Caco-2 (cell line): ENCODE measurements around the gene NACC1. TPM values are rescaled to one million over a fixed set of nuclear protein-coding genes. Genes with fewer than 3 reads are reported as not detected.

ENCODE experiments used
- BruUV-seq: library from RNA; stranded (reverse); fragments of 400-500 nt; replicated peaks from 2 replicates; lab custom pipeline; 2021; lab: Mats Ljungman, UMichigan
- CTCF ChIA-PET: fragments of 300-600 bp; sonication (Branson Sonifier 250); formaldehyde crosslinking; loops from one replicate; lab custom pipeline; 2022; ENCODE audit warnings: antibody characterized with exemption; lab: Charles Lee
- POLR2A ChIA-PET: fragments of 300-600 bp; sonication (Branson Sonifier 250); formaldehyde crosslinking; loops from one replicate; lab custom pipeline; 2022; ENCODE audit warnings: antibody characterized with exemption; lab: Charles Lee
- DNase-seq, 2 experiments: peaks; one replicate each; pipeline versions ENCODE4 v3.0.0 to v3.0.0-alpha.2; 2020 to 2022
- H3K27me3 ChIP-seq: replicated peaks from 2 replicates; pipeline ENCODE4 v1.6.0; 2011; ENCODE audit warnings: low read length; ENCODE audit not compliant: control insufficient read depth, insufficient read depth
- H3K36me3 ChIP-seq: 2 replicates; pipeline ENCODE4 v1.5.1; 2011; ENCODE audit warnings: low read length; ENCODE audit not compliant: control insufficient read depth, insufficient read depth
- H3K4me1 ChIP-seq: fragments of 250-450 bp; sonication (Bioruptor Pico); 2 replicates; pipeline ENCODE4 v1.5.1; 2020; ENCODE audit warnings: mild to moderate bottlenecking
- H3K4me3 ChIP-seq: 2 replicates; pipeline ENCODE4 v1.5.1; 2011; ENCODE audit warnings: low read depth, mild to moderate bottlenecking, control low read depth, low read length
- H3K9me3 ChIP-seq: fragments of 250-450 bp; sonication (Bioruptor Pico); 2 replicates; pipeline ENCODE4 v1.5.1; 2020; ENCODE audit warnings: mild to moderate bottlenecking, moderate library complexity
- H3K27ac Mint-ChIP-seq: one replicate; pipeline ENCODE4 v1.8.0; 2022; ENCODE audit warnings: mixed read lengths; ENCODE audit not compliant: unreplicated experiment
- H3K27me3 Mint-ChIP-seq: one replicate; pipeline ENCODE4 v1.8.0; 2022; ENCODE audit warnings: mixed read lengths; ENCODE audit not compliant: insufficient read depth, unreplicated experiment
- H3K36me3 Mint-ChIP-seq: one replicate; pipeline ENCODE4 v1.8.0; 2022; ENCODE audit warnings: mild to moderate bottlenecking, mixed read lengths; ENCODE audit not compliant: insufficient read depth, unreplicated experiment
- H3K4me1 Mint-ChIP-seq: one replicate; pipeline ENCODE4 v1.8.0; 2022; ENCODE audit warnings: low read depth, mixed read lengths; ENCODE audit not compliant: unreplicated experiment
- H3K4me3 Mint-ChIP-seq: one replicate; pipeline ENCODE4 v1.8.0; 2022; ENCODE audit warnings: mild to moderate bottlenecking, moderate library complexity, mixed read lengths; ENCODE audit not compliant: unreplicated experiment
- H3K9me3 Mint-ChIP-seq: one replicate; pipeline ENCODE4 v1.8.0; 2022; ENCODE audit warnings: mixed read lengths; ENCODE audit not compliant: unreplicated experiment
- intact Hi-C: fragments of 100-400 bp; cut with micrococcal nuclease; formaldehyde crosslinking; loops from one replicate; pipeline ENCODE4 v1.10.0; 2022; ENCODE audit not compliant: unreplicated experiment
- total RNA-seq: library from RNA; stranded (reverse); gene quantifications from 2 replicates; pipeline ENCODE4 v1.2.3, GENCODE V29; 2022
- TF ChIP-seq, protein P1 (sequence below), 2 experiments: fragments of 200-600 bp in 1 of 2; IDR thresholded peaks; 1 replicate in 1 of 2; 2 replicates in 1 of 2; pipeline versions ENCODE4 v1.5.1 to v1.8.0; 2011 to 2022; ENCODE audit warnings: antibody characterized with exemption in 1 of 2, control low read depth in 1 of 2, inconsistent platforms in 1 of 2, low read depth in 1 of 2, low read length in 1 of 2, mild to moderate bottlenecking in 1 of 2, moderate library complexity in 1 of 2; ENCODE audit not compliant: insufficient read depth in 1 of 2, severe bottlenecking in 1 of 2, unreplicated experiment in 1 of 2

Gene NACC1
- total RNA-seq, 1 experiment from 2014 or later = 89.6 TPM

GRCh38 chr19:13135068-13136062, 17.3 kb downstream of the NACC1 start:
- H3K36me3 Mint-ChIP-seq = peaks cover 44% of the 10 kb centered on the region
- H3K36me3 ChIP-seq = peaks cover 1% of the 10 kb centered on the region; the same call in 1 of the 2 replicates
- H3K4me1 ChIP-seq = no peaks in the 10 kb centered on the region

DNA sequence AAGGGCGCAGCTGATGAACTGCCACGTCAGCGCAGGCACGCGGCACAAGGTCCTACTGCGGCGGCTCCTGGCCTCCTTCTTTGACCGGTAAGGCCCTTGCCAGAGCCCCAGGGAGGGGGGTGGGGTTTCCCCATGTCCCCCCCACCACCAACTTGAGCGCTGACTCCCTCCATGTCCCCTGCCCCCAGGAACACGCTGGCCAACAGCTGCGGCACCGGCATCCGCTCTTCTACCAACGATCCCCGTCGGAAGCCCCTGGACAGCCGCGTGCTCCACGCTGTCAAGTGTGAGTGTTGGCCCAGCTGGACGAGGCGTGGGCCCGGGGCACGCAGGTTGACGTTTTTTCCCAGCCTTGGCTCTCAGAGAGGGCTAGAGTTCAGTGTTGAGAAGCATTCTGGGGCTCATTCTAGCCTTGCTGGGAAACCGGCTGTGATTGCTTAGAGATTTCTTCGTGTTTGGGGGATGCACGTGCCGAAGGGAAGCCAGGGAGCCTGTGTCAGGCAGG, 19.3 kb downstream of the NACC1 start:
- H3K4me1 Mint-ChIP-seq = no peaks in the 10 kb centered on the region
- H3K27me3 ChIP-seq = no peaks in the 10 kb centered on the region
- H3K4me3 Mint-ChIP-seq = no peak overlapping the region
- BruUV-seq = no TSS peak
- no peaks in the 10 kb centered on the region for H3K27me3 Mint-ChIP-seq
- peaks cover 50% of the 10 kb centered on the region for H3K36me3 Mint-ChIP-seq
- H3K9me3 ChIP-seq = no peaks in the 10 kb centered on the region
- intact Hi-C loops = no loop called here
- peaks cover 1% of the 10 kb centered on the region; the same call in 1 of the 2 replicates for H3K36me3 ChIP-seq
- ChIA-PET POLR2A (no interaction called here), CTCF (no interaction called here)
- no peak overlapping the region for H3K4me3 ChIP-seq
- no peaks in the 10 kb centered on the region for H3K9me3 Mint-ChIP-seq
- no peak for DNase-seq
- no peak overlapping the region for H3K27ac Mint-ChIP-seq
- TF ChIP-seq, protein P1, sequence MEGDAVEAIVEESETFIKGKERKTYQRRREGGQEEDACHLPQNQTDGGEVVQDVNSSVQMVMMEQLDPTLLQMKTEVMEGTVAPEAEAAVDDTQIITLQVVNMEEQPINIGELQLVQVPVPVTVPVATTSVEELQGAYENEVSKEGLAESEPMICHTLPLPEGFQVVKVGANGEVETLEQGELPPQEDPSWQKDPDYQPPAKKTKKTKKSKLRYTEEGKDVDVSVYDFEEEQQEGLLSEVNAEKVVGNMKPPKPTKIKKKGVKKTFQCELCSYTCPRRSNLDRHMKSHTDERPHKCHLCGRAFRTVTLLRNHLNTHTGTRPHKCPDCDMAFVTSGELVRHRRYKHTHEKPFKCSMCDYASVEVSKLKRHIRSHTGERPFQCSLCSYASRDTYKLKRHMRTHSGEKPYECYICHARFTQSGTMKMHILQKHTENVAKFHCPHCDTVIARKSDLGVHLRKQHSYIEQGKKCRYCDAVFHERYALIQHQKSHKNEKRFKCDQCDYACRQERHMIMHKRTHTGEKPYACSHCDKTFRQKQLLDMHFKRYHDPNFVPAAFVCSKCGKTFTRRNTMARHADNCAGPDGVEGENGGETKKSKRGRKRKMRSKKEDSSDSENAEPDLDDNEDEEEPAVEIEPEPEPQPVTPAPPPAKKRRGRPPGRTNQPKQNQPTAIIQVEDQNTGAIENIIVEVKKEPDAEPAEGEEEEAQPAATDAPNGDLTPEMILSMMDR (IDR thresholded peaks at IDR 0.05; ENCODE audit: insufficient read depth in 1 of 2, low read depth in 1 of 2, low read length in 1 of 2, severe bottlenecking in 1 of 2, unreplicated experiment in 1 of 2) = no peak
- H3K4me1 ChIP-seq = no peaks in the 10 kb centered on the region

More at GRCh38 chr19:13135068-13136062, 17.3 kb downstream of the NACC1 start:
- Mint-ChIP-seq H3K9me3 (no peaks in the 10 kb centered on the region), H3K27ac (no peak overlapping the region), H3K4me1 (no peaks in the 10 kb centered on the region), H3K4me3 (no peak overlapping the region), H3K27me3 (no peaks in the 10 kb centered on the region)
- intact Hi-C loops = no loop called here
- POLR2A ChIA-PET = no interaction called here
- no peak overlapping the region for H3K4me3 ChIP-seq
- CTCF ChIA-PET = no interaction called here
- H3K27me3 ChIP-seq = no peaks in the 10 kb centered on the region
- no peak for DNase-seq
- TF ChIP-seq, protein P1 (IDR thresholded peaks at IDR 0.05; ENCODE audit: insufficient read depth in 1 of 2, low read depth in 1 of 2, low read length in 1 of 2, severe bottlenecking in 1 of 2, unreplicated experiment in 1 of 2) = no peak
- no TSS peak for BruUV-seq
- no peaks in the 10 kb centered on the region for H3K9me3 ChIP-seq

DNA sequence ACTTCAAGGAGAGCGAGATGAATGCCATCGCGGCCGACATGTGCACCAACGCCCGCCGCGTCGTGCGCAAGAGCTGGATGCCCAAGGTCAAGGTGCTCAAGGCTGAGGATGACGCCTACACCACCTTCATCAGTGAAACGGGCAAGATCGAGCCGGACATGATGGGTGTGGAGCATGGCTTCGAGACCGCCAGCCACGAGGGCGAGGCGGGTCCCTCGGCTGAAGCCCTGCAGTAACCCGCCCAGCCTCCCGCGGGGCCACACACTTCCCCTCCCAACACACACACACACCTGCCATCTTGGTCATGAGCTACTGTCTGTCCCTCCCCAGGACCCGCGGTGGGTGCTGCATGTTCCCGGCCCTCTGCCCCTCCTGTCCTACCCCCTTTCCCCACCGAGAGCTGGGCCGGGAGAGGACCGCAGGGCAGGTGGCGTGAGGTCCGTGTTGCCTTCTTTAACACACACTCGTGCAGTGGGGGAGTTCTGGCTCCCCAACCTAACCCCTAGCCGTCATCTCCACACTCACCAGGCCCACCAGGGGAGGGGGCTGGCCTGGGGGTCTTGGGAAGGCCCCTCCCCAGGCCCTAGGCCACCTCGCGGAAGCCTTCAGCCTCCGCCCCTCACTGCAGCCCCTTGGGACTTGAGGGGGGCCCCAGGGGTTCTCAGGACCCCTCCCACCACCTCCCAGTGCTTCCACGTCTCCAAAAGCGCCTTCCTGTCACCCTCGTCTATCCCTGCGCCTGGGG, 20.3 kb downstream of the NACC1 start:
- Histone ChIP-seq H3K4me1 (peaks cover 3% of the 10 kb centered on the region; the same call in 1 of the 2 replicates), H3K9me3 (no peaks in the 10 kb centered on the region), H3K27me3 (no peaks in the 10 kb centered on the region), H3K4me3 (no peak overlapping the region), H3K36me3 (peaks cover 1% of the 10 kb centered on the region; the same call in 1 of the 2 replicates)
- H3K36me3 Mint-ChIP-seq = peaks cover 40% of the 10 kb centered on the region
- TF ChIP-seq, protein P1 (IDR thresholded peaks at IDR 0.05; ENCODE audit: insufficient read depth in 1 of 2, low read depth in 1 of 2, low read length in 1 of 2, severe bottlenecking in 1 of 2, unreplicated experiment in 1 of 2) = no peak
- CTCF ChIA-PET = no interaction called here
- no peak overlapping the region for H3K4me3 Mint-ChIP-seq
- H3K9me3 Mint-ChIP-seq = no peaks in the 10 kb centered on the region
- no peak for DNase-seq
- H3K27me3 Mint-ChIP-seq = no peaks in the 10 kb centered on the region
- POLR2A ChIA-PET = no interaction called here
- BruUV-seq = no TSS peak
- intact Hi-C loops = no loop called here
- no peak overlapping the region for H3K27ac Mint-ChIP-seq
- H3K4me1 Mint-ChIP-seq = no peaks in the 10 kb centered on the region
